ENCODE results near the gene BLMH.
A peak's percentile ranks its signal among the peaks of the same experiment; 100 is the strongest.

BLMH gene

DNA sequence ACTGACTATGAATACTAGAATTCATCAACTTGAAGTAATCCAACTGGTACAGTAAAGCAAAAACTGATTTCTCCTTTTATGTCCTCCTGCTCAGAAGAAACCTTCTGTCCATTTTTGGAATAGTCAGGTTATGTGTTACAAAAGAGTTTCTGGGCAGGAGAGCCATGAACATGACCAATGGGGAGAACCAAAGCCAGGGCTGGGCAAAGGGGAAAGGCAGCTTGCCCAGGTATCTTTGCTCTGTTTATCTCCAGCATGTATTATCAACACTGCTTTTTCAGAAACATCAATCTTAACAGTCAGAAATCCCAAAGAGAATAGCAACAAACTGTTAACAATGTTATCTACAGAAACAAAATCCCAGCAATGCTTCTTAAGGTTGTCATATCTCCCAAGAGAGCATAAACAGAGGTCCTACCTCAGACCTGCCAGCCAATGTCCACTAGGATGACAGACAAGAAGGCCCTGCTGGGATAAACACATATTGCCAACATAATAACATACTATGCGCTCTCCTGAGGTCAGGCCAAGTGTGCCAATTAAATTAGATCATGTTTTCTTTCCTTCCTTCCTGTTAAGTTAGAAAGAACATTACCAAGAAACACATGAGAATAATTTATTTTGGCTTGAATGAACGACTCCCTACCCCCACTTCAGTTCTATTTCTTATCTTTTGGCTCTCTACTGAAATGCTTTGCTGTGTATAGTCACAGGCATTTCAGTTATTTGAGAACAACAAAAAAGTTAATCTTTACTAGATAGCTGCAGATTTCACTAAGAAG, 28.0 kb downstream of the BLMH start:
- Histone ChIP-seq H3K27ac (peak overlapping the region; percentile 51 to 58), H3K27me3 (no peaks in the 10 kb centered on the region), H3K4me1 (peaks cover 0 to 28% (median 9%) of the 10 kb centered on the region in 4 donors), H3K9me3 (no peaks in the 10 kb centered on the region), H3K4me3 (no peak overlapping the region), H3K36me3 (peaks cover 33 to 61% (median 50%) of the 10 kb centered on the region in 3 donors)
- TF ChIP-seq, protein P1, sequence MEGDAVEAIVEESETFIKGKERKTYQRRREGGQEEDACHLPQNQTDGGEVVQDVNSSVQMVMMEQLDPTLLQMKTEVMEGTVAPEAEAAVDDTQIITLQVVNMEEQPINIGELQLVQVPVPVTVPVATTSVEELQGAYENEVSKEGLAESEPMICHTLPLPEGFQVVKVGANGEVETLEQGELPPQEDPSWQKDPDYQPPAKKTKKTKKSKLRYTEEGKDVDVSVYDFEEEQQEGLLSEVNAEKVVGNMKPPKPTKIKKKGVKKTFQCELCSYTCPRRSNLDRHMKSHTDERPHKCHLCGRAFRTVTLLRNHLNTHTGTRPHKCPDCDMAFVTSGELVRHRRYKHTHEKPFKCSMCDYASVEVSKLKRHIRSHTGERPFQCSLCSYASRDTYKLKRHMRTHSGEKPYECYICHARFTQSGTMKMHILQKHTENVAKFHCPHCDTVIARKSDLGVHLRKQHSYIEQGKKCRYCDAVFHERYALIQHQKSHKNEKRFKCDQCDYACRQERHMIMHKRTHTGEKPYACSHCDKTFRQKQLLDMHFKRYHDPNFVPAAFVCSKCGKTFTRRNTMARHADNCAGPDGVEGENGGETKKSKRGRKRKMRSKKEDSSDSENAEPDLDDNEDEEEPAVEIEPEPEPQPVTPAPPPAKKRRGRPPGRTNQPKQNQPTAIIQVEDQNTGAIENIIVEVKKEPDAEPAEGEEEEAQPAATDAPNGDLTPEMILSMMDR (IDR thresholded peaks at IDR 0.05): no peak
- intact Hi-C loops (cut with DNase I; ENCODE audit: low total_unique reads): no loop called here
- DNase-seq: no peak

DNA sequence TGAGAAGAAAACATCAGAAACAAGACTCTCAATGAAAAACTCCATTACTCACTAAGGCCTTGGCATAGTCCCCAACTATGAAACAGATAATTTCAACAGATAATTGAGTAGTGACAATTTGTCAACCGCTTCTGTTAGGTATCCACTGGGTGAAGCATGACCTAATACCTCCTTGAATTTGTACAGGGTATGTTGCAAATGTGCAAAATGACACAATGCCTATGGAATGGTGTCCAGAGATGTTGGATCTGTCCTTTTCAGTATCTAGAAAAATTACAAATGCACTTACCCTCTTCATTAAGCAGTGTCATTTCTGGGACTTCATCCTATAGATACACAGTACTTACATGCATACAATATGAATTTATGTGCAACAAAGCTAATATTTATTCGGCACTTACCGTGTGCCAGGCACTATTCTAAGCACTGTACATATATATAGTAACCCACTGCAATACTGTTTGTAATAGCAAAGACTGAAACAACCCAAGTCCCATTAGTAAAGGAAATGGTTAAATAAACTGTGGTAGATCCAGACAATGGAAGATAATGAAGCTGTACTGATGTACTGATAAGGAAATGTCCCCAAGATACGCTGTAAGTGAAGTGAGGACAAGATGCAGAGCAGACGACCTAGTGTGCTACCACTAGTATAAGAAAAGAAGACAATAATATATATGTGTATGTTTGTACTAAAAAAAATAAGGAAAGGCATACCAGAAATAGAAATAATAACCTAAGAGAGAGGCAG, 34.8 kb downstream of the BLMH start:
- Histone ChIP-seq H3K9me3 (no peaks in the 10 kb centered on the region), H3K27ac (no peak overlapping the region), H3K4me3 (no peak overlapping the region), H3K27me3 (no peaks in the 10 kb centered on the region), H3K36me3 (peaks cover 38 to 65% (median 63%) of the 10 kb centered on the region in 3 donors), H3K4me1 (no peaks in the 10 kb centered on the region)
- TF ChIP-seq, protein P1 (IDR thresholded peaks at IDR 0.05): no peak
- intact Hi-C loops (cut with DNase I; ENCODE audit: low total_unique reads): loop anchor here (10.0 kb wide), 1 partner anchor 152 kb away; no protein-coding TSS in a partner anchor
- DNase-seq: no peak

DNA sequence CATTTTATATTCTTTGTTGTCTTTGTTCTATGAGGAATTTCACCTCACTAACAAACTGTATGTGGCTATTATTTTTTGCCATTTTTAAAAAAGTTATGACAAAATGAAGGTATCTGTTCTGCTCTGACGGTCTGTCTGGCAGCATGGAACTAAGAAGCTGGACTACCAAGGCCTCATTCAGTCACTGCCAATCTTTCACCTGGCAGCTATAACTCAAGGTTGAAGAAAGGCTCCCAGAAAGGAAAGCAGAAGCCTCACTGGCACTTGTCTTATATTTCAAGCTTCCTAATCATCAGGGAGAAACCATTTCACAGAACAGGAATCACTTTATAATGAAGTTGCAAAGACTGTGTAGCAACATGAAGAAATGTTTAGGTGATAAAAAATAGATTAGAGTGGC, 37.6 kb downstream of the BLMH start:
- TF ChIP-seq, protein P1 (IDR thresholded peaks at IDR 0.05): no peak
- Histone ChIP-seq H3K4me1 (no peaks in the 10 kb centered on the region), H3K27ac (no peak overlapping the region), H3K27me3 (no peaks in the 10 kb centered on the region), H3K4me3 (no peak overlapping the region), H3K36me3 (peaks cover 28 to 62% (median 54%) of the 10 kb centered on the region in 3 donors), H3K9me3 (no peaks in the 10 kb centered on the region)
- intact Hi-C loops (cut with DNase I; ENCODE audit: low total_unique reads): loop anchor here (10.0 kb wide), 1 partner anchor 149 kb away; no protein-coding TSS in a partner anchor
- no peak for DNase-seq

- TF ChIP-seq, protein P1 (IDR thresholded peaks at IDR 0.05): no peak
- no peaks in the 10 kb centered on the region for H3K4me1 ChIP-seq
- H3K27me3 ChIP-seq: no peaks in the 10 kb centered on the region
- H3K27ac ChIP-seq: no peak overlapping the region
- no peak overlapping the region for H3K4me3 ChIP-seq
- intact Hi-C loops (cut with DNase I; ENCODE audit: low total_unique reads): loop anchor here (10.0 kb wide), 1 partner anchor 149 kb away; no protein-coding TSS in a partner anchor
- DNase-seq: no peak
- H3K36me3 ChIP-seq: peaks cover 36 to 63% (median 54%) of the 10 kb centered on the region in 3 donors
- H3K9me3 ChIP-seq: no peaks in the 10 kb centered on the region
Observed at GRCh38 chr17:30253312-30253711, 38.4 kb downstream of the BLMH start.

GRCh38 chr17:30251931-30252330, 39.8 kb downstream of the BLMH start:
- no peaks in the 10 kb centered on the region for H3K4me1 ChIP-seq
- no peak for DNase-seq
- no peak overlapping the region for H3K27ac ChIP-seq
- intact Hi-C loops (cut with DNase I; ENCODE audit: low total_unique reads): loop anchor here (10.0 kb wide), 1 partner anchor 147 kb away; no protein-coding TSS in a partner anchor
- H3K36me3 ChIP-seq: peaks cover 42 to 67% (median 50%) of the 10 kb centered on the region in 3 donors
- no peaks in the 10 kb centered on the region for H3K9me3 ChIP-seq
- TF ChIP-seq, protein P1 (IDR thresholded peaks at IDR 0.05): no peak
- H3K4me3 ChIP-seq: no peak overlapping the region
- no peaks in the 10 kb centered on the region for H3K27me3 ChIP-seq

Measured in tibial artery (tissue), 4 donors.